Retinal pigment epithelial cell (primary cell): ENCODE data around the gene PIGA.
"Not testable (repeated sequence)": the region's sequence is repeated elsewhere in the genome, so short reads cannot be mapped to it uniquely, and the experiment has no call there.

Experiments
- DNase-seq: peaks from one replicate; pipeline ENCODE4 v3.0.0-alpha.2; 2010; ENCODE audit warnings: low read depth
- H3K4me3 ChIP-seq: 2 replicates; pipeline ENCODE4 v1.5.1; 2011; ENCODE audit warnings: mild to moderate bottlenecking, low read length, control low read depth, moderate library complexity
- TF ChIP-seq, protein P1 (sequence below): conservative IDR thresholded peaks from 2 replicates; pipeline ENCODE4 v1.5.1; 2011; ENCODE audit warnings: low read depth, low read length, control low read depth, inconsistent platforms

PIGA gene

DNA sequence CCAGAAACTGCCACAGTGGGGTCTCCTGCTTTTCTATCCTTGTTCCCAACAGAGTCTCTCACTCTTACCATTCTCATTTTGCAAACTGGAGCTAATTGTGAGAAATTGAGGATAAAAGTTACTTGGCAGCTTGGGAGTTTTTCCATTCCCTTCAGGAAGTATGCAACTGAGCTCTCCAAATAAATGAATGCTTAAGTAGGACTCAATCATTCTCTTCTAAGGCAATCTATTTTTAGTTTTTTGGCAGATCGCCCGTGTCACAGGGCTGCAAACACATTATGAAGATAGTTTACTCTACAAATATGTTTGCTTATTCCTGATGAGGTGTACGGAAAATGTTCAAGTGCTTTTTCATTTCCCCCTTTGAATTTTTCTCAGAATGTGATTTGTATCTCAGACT, 25.2 kb downstream of the PIGA start:
- peak; percentile 34 for DNase-seq

DNA sequence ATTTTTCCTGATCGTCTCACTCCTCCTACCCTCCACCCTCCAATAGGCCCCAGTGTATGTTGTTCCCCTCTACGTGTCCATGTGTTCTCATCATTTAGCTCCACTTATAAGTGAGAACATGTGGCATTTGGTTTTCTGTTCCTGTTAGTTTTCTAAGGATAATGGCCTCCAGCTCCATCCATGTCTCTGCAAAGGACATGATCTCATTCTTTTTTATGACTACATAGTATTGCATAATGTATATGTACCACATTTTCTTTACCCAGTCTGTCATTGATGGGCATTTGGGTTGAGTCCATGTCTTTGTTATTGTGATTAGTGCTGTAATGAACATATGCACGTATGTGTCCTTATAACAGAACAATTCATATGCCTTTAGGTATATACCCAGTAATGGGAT, 29.4 kb downstream of the PIGA start:
- not testable (repeated sequence) for DNase-seq, H3K4me3 ChIP-seq

More for the DNA sequence above, 25.2 kb downstream of the PIGA start:
- TF ChIP-seq, protein P1, sequence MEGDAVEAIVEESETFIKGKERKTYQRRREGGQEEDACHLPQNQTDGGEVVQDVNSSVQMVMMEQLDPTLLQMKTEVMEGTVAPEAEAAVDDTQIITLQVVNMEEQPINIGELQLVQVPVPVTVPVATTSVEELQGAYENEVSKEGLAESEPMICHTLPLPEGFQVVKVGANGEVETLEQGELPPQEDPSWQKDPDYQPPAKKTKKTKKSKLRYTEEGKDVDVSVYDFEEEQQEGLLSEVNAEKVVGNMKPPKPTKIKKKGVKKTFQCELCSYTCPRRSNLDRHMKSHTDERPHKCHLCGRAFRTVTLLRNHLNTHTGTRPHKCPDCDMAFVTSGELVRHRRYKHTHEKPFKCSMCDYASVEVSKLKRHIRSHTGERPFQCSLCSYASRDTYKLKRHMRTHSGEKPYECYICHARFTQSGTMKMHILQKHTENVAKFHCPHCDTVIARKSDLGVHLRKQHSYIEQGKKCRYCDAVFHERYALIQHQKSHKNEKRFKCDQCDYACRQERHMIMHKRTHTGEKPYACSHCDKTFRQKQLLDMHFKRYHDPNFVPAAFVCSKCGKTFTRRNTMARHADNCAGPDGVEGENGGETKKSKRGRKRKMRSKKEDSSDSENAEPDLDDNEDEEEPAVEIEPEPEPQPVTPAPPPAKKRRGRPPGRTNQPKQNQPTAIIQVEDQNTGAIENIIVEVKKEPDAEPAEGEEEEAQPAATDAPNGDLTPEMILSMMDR: no peak
- no peak overlapping the region for H3K4me3 ChIP-seq

DNA sequence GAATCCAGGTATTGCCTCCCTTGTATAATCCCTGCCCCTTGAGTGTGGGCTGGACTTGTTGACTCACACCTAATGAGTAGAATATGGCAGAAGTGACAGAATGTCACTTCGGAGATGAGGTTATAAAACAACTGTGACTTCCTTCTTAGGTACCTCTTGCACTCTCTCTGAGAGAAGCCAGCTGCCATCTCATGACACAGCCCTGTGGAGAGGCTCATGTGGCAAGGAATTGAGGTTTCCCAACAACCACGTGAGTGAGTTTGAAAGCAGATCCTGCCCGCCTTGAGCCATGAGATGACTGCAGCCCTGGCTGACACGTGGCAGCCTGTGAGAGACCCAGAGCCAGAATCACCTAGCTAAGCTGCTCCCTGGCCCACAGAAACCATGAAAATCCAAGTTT, 33.4 kb downstream of the PIGA start:
- TF ChIP-seq, protein P1: no peak
- no peak overlapping the region for H3K4me3 ChIP-seq
- peak; percentile 12 for DNase-seq

DNA sequence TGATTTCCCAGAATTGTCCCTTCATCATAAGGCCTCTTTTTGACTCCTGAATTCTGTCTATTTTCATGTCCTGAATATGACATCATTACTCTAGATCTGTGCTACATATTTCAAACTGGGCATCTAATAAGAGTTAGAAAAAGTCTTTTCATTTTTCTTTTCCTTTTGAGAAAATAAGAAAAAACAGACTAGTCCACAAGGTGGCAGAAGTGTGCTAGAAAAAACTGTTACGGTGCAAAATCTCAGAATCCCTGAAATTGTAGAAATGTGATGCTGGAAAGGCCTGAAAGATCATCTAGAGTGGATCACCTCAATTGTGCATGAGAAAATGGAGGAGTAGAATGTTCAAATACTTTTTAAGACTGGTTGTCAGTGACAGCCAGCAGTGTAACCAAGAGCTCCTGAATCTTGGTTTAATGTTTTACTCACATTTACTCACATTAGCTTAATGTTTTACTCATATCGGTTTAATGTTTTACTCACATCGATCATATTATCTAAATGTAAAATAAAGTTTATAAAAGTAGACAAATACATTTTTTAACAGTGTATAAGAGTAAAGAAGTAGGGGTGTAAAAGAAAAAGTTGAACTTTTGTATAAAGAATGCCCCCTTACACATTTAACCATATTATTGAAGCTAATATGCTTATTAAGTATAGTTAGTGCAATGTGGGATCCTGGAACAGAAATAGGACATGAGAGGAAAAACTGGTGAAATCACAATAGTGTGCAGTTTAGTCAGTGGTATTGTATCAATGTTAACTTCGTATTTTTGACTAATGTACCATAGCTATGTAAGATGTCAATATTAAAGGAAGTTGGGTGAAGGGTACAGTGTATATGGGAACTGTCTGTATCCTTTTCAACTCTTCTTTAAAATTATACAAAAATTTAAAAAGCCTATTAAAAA, 35.1 kb downstream of the PIGA start:
- DNase-seq: no peak
- H3K4me3 ChIP-seq: no peak overlapping the region
- TF ChIP-seq, protein P1: peak; percentile 48

DNA sequence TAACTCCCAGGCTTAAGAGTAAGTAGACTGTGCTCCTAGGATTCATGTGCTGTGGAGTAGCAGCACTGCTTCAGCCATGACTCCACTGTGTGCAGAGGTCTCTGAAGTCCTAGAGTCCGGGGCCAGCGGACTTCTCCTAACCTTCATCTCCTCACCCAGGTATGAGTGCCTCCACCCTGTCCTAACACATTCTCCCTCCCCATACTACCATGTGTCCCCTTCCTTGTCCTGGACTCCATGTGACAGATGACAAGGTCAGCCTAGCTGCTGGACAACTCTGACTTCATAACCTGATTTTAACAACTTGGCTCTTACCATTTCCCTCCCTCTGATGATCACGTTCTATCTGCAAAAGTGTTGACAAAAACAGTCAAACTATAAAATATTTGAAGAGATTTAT, 36.5 kb downstream of the PIGA start:
- no peak for DNase-seq
- TF ChIP-seq, protein P1: no peak
- H3K4me3 ChIP-seq: no peak overlapping the region

DNA sequence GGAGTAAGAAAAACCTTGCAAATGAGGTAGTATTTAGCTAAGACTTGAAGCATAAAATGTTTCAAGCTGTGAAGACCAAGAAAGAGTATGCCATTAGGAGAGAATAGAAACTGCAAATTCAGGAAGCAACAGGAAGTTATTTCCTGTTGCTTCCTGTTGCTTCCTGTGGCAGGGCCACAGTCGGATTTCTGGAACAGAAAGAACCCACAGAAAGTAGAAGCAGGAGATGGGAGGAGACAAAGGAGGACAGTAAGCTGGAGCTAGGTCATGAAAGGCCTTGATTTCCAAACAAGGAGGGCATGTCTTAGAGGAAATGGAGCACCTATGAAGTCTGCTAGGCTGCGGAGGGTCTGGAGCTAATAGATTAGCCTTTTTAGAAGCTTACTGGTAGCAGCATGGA, 37.1 kb downstream of the PIGA start:
- no peak for DNase-seq
- H3K4me3 ChIP-seq: no peak overlapping the region
- TF ChIP-seq, protein P1: no peak

DNA sequence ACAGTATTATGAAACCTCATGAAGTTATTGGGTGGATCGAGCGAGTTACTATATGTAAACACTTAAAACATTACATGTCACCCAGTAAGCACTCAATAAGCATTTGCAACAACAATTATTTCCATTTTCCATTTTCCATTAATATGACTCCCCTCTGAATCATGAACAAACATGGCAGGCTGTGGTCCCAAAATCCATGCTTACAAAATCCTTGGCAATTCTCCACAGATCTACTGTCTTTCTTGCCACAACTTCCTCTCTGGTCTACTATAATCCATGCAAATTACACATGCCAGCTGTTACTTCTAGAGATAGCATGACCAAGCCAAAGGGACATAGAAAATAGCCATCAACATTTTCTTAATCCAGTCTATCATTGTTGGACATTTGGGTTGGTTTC, 41.9 kb downstream of the PIGA start:
- H3K4me3 ChIP-seq: no peak overlapping the region
- TF ChIP-seq, protein P1: no peak
- no peak for DNase-seq
